HG03060 (cell line): ENCODE measurements around the gene ARHGAP21.
"Not testable (repeated sequence)": the region's sequence is repeated elsewhere in the genome, so short reads cannot be mapped to it uniquely, and the experiment has no call there.

ENCODE experiments used
- ATAC-seq: cut with Tn5 transposase; IDR thresholded peaks from one replicate; pipeline ENCODE4 v1.9.1; 2021; ENCODE audit warnings: low read depth, moderate number of reproducible peaks; ENCODE audit not compliant: unreplicated experiment

Gene ARHGAP21

DNA sequence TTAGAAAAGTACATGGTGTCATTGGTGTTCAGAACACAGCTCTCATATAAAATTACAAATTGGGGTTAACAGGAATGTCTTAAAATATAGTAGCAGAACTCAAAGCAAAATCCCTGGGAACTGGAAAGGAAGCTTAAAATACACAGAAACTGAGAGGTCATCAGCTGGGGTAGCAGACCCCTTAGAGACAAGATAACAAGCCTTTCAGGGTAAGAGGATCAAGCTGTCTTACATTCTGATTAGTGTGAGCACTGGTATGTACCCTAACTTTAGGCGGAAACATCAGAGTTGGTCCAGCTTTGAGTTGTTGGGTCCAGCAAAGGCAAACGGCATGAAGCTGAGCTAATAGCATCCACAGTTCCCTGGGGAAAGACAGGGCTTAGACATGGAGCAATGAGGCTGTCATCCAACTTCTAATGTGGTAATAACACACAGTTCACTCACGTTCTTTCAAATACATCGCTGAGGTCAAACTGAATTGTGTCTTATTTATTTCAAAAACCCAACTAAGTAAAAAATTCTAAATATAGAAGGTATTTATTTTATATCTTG is 32.6 kb downstream of the ARHGAP21 start:
- no peak for ATAC-seq

DNA sequence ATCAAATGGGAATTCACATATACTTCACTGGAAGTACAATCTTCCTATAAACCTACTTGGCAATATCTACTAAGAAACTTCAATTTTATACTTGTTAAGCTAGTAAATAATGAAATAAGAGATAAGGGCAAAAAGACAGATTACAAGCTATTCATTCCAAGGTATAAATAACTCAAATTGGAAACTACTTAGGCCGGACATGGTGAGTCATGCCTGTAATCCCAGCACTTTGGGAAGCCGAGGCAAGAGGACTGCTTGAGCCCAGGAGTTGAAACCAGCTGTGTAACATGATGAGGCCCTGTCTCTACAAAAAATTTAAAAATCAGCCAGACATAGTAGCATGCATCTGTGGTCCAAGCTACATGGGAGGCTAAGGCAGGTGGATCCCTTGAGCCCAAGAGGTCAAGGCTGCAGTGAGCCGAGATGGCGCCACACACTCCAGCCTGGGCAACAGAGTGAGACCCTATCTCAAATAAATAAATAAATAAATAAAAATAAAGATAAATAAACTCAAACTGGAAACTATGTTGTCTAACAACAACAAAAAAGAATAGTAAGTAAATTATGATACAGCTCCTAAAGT is 37.6 kb downstream of the ARHGAP21 start:
- ATAC-seq = no peak

DNA sequence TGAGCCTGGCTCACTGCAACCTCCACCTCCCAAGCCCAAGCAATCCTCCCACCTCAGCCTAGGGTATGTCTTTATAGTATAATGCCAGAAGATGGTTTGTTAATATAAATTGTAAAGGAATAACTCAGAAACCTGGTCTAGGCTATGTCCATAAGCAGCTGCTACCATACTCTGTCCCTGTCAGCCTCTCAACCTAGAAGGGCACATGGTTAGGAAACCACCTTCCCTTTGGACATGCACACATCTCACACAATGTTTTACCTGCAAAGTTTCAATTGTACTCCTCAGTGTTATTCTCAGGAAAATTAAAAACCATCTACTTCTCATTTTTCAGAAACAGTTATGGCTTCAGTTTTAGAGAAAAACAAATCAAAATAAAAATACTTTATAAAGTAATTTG is 40.1 kb downstream of the ARHGAP21 start:
- ATAC-seq = no peak

DNA sequence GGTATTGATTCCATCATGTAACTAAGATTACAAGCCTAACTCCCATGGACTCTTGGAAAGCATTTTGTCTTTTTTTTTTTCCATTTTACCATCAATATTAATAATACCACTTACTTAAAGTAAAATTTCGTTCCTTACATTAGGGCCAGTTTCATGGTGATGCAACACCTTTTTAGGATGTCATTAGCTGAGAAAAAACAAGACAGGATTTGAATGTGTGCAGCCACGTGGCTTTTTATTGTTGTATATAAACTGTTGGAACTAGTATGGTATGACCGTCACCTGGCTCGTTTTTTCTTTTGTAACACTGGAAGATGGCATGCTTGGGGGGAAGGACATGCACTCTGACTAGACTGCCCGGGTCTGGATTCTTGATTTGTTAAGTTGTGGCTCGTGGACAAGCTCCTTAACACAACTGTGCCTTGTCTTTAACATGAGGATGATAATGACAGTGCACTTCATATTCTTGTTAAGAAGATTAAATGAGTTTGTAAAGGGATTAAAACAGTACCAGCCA is 42.1 kb downstream of the ARHGAP21 start:
- no peak for ATAC-seq

DNA sequence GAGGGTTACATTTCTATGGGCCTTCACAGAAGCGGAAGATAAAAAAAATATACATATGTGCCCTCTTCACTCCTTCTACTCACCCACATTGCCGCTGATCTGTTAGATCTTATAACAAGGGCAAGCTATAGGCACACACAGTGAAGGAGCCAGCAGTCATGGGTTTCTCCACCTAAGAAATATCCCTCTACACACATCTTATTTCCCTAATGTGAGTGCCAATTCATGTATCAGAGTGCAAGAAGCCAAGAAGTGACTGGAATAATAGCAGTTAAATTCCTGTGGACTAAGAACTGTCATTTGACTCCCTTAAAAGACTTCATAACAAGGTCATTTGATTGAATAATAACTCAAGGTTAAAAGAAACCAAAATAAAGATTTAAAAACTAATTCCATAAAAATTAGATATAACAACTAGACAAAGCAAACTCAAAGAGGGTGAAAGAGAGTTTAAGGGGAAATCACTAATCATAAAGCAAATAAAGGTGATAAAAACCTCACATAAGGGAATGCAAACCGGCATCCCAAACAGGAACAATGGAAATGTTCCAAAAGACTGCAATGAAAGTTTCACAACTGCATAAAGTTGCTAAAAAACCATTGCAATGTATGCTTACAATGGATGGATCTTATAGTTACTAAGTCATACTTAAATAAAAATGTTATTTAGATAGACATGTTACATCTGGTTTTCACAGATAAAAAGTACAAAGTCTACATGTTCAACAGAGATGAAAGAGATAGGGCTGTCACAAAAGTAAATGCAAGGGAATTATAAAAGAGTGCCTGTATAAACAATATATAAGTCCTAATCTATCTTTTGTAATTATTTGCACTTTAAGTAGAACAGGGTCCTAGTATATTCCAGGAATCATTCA is 42.8 kb downstream of the ARHGAP21 start:
- ATAC-seq = no peak

DNA sequence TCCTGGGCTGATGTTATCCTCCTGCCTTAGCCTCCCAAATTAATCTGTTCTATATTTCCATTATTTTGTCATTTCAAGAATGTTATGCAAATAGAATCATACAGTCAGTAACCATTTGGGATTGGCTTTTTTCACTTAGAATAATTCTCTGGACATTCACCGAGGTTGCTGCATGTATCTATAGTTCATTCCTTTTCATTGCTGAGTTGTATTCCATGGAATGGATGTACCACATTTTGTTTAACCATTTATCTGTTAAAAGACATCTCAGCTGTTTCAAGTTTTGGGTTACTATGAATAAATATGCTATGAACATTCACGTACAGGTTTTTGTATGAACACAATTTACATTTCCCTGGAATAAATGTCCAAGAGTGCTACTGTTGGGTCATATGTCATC is 44.9 kb downstream of the ARHGAP21 start:
- no peak for ATAC-seq

DNA sequence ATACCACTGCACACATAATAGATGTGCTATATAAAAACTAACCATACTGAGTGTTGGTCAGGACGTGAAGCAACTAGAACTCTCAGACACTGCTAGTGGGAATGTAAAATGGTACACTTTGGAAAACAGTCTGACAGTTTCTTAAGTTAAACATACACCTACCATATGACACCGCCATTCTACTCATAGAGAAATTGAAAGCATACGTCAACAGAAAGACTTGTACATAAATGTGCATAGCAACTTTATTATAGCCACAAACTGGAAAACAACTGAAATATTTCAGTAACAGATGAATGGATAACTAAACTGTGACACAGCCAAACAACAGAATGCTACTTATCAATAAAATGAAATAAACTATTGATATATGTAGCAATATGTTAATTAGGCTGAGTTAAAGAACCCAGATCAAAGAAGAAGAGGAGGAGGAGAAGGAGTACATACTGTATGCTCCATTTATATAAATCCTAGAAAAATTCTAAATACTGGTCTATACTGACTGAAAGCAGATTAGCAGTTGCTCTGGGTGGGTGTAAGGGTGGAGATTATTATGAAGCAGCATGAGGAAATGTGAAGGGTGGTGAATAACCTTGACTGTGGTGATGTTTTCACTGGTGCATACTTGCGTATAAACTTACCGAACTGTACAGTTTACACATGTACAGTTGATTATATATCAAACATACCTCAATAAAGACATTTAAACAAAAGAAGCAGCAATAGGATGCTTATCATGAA is 48.6 kb downstream of the ARHGAP21 start:
- ATAC-seq = no peak

DNA sequence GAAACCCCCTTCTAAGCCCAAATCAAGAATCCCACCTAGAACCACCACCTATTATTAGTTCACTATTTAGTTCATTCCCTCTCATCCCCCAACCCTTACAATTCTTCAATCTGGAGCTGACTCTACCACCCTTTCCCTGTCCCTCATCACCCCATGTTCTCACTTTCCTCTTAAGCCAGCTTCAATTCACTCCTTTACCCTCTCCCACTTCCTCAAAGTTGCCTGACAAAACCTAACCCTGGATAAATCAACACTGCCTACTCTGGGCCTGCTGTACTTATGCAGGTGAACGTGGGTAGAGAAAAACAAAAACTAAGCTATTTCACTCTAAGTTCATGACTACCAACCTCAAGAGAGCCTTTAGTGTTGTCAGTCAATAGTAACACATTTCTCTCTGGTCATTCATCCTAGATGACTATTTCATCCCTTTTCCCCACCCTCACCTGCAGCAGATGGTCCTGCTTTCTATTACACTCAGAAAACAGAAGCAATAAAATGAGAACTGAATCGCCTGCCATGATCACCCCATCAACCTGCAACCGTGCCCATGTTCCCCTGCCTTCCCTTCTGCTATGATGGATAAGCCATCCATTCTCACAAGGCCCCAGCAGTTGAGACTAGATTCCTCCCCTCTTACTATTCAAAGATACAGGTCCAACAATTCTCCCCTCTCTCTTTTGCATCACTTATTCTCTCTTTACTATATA is 52.6 kb downstream of the ARHGAP21 start:
- no peak for ATAC-seq

DNA sequence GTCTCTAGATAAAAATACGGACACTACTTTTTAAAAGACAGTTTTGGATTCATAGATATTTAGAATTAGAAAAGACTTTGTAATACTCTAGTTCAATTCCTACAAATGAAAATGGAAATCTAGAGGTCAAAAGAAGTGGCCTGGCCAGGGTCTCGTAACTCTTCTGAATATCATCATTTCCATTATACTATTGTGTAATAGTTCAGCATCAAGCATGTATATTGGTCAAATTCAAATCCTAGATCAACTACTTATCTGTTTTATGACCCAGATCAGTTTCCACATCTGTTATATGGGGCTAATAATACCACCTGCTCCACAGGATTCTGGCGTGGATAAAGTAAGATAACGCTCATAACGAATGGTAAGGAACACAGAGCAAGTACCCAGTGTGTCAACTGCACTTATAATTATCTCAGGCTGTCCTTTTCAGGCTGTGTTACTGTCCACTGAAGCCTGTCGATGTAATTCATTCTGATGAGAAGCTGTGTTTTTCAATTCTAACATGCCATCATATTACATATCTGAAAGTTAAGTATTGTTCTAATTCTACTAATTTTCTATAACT is 54.3 kb downstream of the ARHGAP21 start:
- ATAC-seq = no peak

DNA sequence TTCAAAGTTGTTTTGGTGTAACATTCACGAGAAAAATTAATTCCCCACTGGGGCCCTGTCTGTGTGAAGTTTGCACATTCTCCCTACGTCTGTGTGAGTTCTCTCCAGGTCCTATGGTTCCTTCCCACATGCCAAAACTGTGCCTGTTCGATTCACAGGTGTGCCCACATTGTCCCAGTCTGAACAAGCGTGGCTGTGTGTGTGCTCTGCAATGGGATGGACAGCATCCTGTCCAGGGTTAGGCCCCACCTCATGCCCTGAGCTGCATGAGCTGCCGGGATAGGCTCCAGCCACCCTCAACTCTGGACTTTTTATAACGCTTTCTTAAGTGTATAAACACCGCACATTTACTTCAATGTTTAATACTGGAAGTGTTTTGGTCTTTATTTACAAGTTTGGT is 55.4 kb downstream of the ARHGAP21 start:
- ATAC-seq = no peak

DNA sequence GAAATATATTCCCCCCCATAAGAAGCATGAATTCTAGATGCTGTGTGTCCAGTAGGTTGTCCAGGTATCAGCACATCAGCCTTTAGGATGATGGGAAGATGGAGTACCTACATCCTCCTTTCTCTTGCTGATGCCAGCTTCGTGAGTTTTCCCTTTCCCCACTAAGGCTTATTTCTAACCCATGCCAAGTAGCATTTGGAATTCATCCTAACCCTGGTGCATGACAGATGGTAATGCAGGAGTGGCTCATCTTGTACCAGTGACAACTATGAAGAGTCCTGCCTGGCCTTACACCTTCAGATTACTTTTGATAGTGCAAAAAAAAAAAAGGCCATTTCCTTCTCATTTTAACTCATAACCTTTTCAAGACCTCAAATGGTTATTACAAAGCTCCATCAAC is 58.7 kb downstream of the ARHGAP21 start:
- no peak for ATAC-seq

DNA sequence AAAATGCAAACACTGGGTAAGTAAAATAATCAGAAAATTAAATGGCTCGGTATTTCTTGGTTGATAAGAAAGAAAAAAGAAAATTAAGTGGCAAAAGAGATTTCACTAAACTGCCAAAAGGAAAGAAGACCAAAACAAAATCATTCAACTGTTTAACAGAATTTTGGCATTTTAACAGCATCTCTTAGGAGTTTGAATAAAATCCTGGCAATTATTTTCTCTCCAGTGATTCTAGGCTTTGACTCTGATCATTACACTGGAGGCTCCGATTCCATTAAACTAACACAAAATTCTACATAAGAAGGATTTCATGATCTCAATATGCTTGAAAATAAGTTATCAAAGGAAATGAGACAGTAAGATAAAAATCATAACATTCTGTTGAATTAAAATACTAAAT is 62.3 kb downstream of the ARHGAP21 start:
- no peak for ATAC-seq

DNA sequence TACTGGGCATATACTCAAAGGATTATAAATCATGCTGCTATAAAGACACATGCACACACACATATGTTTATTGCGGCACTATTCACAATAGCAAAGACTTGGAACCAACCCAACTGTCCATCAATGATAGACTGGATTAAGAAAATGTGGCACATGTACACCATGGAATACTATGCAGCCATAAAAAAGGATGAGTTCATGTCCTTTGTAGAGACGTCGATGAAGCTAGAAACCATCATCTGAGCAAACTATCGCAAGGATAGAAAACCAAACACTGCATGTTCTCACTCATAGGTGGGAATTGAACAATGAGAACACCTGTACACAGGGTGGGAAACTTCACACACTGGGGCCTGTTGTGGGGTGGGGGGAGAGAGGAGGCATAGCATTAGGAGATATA is 65.4 kb downstream of the ARHGAP21 start:
- ATAC-seq = not testable (repeated sequence)

DNA sequence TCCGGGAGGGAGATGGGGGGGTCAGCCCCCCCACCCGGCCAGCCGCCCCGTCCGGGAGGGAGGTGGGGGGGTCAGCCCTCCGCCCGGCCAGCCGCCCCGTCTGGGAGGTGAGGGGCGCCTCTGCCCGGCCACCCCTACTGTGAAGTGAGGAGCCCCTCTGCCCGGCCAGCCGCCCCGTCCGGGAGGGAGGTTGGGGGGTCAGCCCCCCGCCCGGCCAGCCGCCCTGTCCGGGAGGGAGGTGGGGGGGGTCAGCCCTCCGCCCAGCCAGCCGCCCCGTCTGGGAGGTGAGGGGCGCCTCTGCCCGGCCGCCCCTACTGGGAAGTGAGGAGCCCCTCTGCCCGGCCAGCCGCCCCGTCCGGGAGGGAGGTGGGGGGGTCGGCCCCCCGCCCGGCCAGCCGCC is 67.4 kb downstream of the ARHGAP21 start:
- not testable (repeated sequence) for ATAC-seq

DNA sequence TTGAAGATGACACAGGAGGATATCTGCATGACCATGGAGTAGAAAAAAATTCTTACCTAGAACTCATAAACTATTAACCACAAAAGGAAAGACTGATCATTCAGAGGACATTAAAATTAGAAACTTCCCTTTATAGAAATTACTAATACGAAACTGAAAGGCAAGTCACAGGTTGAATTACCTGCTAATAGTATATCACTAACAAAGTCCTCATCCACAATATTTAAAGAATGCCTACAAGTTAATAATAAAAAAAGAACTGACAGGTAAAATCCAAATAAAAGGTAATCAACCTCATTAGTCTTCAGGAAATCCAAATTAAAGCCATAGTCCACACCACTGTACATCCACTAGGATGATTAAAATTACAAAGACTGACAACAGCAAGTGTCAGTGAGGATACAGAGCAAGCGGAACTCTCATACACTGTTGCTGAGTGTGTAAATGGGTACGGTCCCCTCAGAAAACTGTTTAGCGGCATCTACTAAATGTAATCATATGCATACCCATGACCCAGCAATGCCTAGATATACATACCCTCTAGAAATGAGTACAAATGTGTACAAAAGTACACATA is 71.2 kb downstream of the ARHGAP21 start:
- peak; percentile 93 for ATAC-seq

DNA sequence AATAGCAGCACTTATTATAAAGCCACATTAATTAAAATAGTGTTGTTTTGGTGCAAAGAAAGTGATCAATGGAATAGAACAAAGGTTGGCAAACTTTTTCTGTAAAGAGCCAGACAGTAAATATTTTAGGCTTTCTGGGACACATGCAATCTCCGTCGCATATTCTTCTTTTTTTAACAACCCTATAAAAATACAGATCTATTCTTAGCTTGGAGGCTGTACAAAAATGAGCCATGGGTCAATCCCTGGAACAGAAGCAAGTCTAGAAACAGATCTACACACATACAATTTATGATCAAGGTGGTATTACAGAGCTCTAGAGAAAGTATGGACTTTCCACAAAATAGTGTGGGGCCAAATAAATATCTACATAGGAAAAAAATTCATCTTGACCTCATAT is 71.8 kb downstream of the ARHGAP21 start:
- peak; percentile 3 for ATAC-seq

DNA sequence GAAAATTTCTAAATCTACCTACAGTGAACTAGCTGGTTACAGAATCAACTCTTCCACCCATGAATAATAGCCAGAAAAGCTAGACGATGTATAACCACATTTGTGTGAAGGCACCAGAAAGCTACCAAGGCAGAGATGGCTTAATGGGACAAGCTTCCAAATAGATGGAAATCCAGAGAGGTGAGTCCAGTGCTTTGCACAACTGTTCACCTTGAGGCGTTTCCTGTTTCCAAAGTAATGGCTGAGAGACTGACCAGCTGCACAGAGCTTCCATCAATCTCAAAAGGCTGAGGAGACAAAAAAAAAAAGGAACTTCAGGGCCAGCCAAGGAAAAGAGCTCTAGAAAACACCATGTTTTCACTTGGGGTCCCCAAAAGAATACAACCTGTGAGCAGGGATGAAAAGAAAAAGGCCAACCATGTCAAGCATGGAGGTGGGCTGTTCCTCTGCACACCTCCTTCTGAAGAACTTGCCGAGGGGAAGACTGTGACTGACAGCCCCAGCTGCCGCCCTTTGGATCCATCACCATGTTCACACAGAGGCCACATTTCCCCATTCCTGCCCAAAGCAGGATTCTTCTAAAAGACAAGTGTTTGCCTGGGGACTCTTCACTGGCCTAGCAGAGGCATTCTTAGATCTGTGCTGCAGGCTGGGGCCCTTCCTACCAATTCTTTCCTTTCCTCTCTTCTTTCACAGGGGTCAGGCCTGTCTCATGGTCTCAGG is 72.9 kb downstream of the ARHGAP21 start:
- ATAC-seq = no peak

DNA sequence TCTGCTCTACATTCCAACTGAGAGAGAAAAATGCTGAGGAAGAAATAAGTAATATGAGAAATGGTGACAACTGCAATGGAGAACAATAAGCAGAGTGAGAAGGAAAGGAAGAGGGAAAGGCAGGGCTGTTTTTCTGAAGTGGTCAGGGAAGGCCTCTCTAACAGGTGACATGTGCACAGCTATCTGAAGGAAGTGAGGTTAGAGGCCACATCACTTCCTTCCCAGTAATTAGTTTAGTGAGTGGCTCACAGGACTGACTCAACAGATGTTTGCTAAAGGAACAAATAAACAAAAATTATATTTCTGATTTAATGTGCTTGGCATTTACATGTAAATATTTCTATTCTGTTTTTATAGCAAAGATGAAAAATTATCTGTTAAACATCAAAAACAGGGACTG is 77.9 kb downstream of the ARHGAP21 start:
- no peak for ATAC-seq

DNA sequence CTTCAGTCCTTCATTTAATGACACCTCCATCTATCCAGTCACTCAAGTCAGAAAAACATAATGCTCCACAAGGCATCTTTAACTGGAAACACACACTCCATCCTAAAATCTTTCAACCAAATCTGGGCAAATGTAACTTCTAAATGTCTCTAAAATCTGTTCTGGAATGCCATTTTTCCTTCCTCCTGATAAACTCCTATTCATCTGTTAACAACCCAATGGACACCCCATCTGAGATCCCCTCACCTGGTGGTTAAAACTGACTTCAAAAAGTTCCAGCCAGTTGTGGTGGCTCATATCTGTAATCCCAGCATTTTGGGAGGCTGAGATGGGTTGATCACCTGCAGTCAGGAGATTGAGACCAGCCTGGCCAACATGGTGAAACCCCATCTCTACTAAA is 78.7 kb downstream of the ARHGAP21 start:
- no peak for ATAC-seq
